NCI-H748 (cell line): Measurements from ENCODE around the gene TTC28.

ENCODE experiments used
- DNase-seq: peaks from one replicate; lab custom pipeline; 2025; ENCODE audit not compliant: unreplicated experiment; lab: John Stamatoyannopoulos, UW

Gene TTC28

GRCh38 chr22:28314959-28315358, 364.7 kb downstream of the TTC28 start:
- DNase-seq: no peak

GRCh38 chr22:28310299-28310698, 369.3 kb downstream of the TTC28 start:
- no peak for DNase-seq

- DNase-seq: no peak
Observed at GRCh38 chr22:28299753-28300152, 379.9 kb downstream of the TTC28 start.

GRCh38 chr22:28299309-28299708, 380.3 kb downstream of the TTC28 start:
- DNase-seq: no peak

GRCh38 chr22:28297504-28297903, 382.1 kb downstream of the TTC28 start:
- no peak for DNase-seq

GRCh38 chr22:28296452-28296851, 383.2 kb downstream of the TTC28 start:
- DNase-seq: no peak

GRCh38 chr22:28283068-28283654, 396.5 kb downstream of the TTC28 start:
- DNase-seq: no peak

GRCh38 chr22:28282405-28283067, 397.1 kb downstream of the TTC28 start:
- no peak for DNase-seq

- no peak for DNase-seq
Observed at GRCh38 chr22:28279888-28280287, 399.8 kb downstream of the TTC28 start.

GRCh38 chr22:28269277-28269676, 410.4 kb downstream of the TTC28 start:
- no peak for DNase-seq

- no peak for DNase-seq
Observed at GRCh38 chr22:28268850-28269249, 410.8 kb downstream of the TTC28 start.

- no peak for DNase-seq
Observed at GRCh38 chr22:28268171-28268570, 411.5 kb downstream of the TTC28 start.

GRCh38 chr22:28260619-28261018, 419.0 kb downstream of the TTC28 start:
- no peak for DNase-seq

- DNase-seq: no peak
Observed at GRCh38 chr22:28259774-28260312, 419.8 kb downstream of the TTC28 start.

GRCh38 chr22:28254396-28254795, 425.2 kb downstream of the TTC28 start:
- no peak for DNase-seq

GRCh38 chr22:28252539-28252938, 427.1 kb downstream of the TTC28 start:
- DNase-seq: no peak

- no peak for DNase-seq
Observed at GRCh38 chr22:28250036-28250695, 429.5 kb downstream of the TTC28 start.

- DNase-seq: no peak
Observed at GRCh38 chr22:28249402-28249801, 430.2 kb downstream of the TTC28 start.

GRCh38 chr22:28247667-28248363, 431.8 kb downstream of the TTC28 start:
- DNase-seq: peak; percentile 1

- no peak for DNase-seq
Observed at GRCh38 chr22:28247136-28247535, 432.5 kb downstream of the TTC28 start.

GRCh38 chr22:28246397-28246796, 433.2 kb downstream of the TTC28 start:
- DNase-seq: no peak
